AG09309 (cell line): ENCODE data around the gene FAM228A.
A peak's percentile ranks its signal among the peaks of the same experiment; 100 is the strongest.
"Not testable (repeated sequence)": the region's sequence is repeated elsewhere in the genome, so short reads cannot be mapped to it uniquely, and the experiment has no call there.

ENCODE experiments used
- DNase-seq: peaks from one replicate; pipeline ENCODE4 v3.0.0-alpha.2; 2010; ENCODE audit warnings: low read depth
- H3K4me3 ChIP-seq: 2 replicates; pipeline ENCODE4 v1.5.1; 2011; ENCODE audit warnings: mild to moderate bottlenecking, low read depth, low read length, moderate library complexity; ENCODE audit not compliant: control insufficient read depth
- TF ChIP-seq, protein P1 (sequence below): IDR thresholded peaks from 2 replicates; pipeline ENCODE4 v1.5.1; 2011; ENCODE audit warnings: mild to moderate bottlenecking, low read depth, low read length, inconsistent platforms; ENCODE audit not compliant: insufficient read depth, control insufficient read depth; ENCODE audit errors: missing control alignments

The FAM228A gene

DNA sequence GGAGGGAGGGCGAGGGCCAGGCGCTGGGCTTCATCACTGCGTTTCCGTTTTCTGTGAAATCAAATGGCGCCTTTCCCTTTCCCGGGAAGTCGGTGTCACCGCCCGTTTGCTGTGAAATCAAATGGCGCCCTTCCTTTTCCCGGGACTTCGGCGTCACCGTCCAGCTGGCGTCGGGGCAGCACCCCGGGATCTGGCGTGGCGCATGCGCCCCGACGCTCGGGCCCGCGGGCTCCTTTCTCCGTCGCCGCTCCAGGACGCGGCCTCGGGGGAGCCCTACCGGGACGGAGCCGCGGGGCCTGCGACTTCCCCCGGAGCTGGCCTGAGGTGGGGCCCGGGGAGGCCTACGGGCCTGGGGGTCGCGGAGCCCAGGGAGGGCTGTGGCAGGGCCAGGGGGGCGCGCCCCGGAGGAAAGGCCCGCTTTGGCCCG, at the start of gene FAM228A:
Gene FAM228A (plus strand): TSS at position 203 of the 427 bp plus-strand sequence. CDS start 428 bp downstream, outside the sequence.
- H3K4me3 ChIP-seq, result peak within 1 kb of the TSS; percentile 40
- no peak for DNase-seq
- TF ChIP-seq, protein P1, sequence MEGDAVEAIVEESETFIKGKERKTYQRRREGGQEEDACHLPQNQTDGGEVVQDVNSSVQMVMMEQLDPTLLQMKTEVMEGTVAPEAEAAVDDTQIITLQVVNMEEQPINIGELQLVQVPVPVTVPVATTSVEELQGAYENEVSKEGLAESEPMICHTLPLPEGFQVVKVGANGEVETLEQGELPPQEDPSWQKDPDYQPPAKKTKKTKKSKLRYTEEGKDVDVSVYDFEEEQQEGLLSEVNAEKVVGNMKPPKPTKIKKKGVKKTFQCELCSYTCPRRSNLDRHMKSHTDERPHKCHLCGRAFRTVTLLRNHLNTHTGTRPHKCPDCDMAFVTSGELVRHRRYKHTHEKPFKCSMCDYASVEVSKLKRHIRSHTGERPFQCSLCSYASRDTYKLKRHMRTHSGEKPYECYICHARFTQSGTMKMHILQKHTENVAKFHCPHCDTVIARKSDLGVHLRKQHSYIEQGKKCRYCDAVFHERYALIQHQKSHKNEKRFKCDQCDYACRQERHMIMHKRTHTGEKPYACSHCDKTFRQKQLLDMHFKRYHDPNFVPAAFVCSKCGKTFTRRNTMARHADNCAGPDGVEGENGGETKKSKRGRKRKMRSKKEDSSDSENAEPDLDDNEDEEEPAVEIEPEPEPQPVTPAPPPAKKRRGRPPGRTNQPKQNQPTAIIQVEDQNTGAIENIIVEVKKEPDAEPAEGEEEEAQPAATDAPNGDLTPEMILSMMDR, result no peak

DNA sequence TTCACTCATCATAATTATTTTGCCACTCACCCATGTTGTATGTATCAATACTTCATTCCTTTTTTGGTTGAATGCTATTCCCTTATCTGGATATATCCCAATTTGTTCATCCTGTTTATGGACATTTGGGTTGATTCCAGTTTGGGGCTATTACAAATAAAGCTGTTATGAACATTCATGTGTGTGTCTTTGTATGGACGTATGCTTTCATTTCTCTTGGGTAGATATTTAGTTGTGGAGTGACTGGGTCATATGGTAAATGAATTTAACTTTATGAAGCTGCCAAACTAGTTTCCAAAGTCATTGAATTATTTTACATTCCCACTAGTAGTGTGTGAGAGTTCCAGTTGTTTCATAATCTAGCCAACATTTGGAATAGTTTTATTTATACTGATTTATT, 48.9 kb upstream of the FAM228A start:
- no peak overlapping the region for H3K4me3 ChIP-seq
- TF ChIP-seq, protein P1, result no peak
- no peak for DNase-seq

GRCh38 chr2:24132543-24132942, 42.3 kb upstream of the FAM228A start:
- TF ChIP-seq, protein P1, result no peak
- H3K4me3 ChIP-seq, result no peak overlapping the region
- DNase-seq, result no peak

DNA sequence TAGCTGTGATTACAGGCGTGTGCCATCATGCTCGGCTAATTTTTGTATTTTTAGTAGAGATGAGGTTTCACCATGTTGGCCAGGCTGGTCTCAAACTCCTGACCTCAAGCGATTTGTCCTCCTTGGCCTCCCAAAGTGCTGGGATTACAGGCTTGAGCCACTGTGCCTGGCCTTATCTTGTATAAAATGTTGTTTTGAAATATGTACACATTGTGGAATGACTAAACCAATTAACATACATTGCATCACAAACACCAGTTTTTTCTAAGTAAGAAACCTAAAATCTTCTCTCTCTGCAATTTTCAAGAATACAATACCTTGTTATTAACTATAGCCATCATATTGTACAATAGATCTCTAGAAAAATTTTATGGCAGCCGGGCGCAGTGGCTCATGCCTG, 34.5 kb upstream of the FAM228A start:
- DNase-seq, result peak; percentile 3
- H3K4me3 ChIP-seq, result not testable (repeated sequence)

DNA sequence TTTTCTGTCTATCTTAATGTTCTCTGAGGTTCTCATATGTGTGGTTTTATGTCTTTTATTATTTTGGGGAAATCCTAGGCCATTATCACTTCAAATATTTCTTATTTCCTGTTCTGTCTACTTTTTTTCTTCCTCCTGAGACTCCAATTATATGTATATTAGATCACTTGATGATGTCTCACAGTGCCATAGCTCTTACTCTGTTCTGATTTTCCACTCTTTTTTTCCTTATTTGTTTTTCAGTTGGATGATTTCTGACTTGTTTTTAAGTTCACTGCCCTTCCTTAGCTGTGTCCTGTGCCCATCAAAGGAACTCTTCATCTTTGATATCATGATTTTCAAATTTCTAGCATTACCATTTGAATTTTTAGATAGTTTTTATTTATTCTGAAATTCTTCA, 27.5 kb upstream of the FAM228A start:
- DNase-seq, result no peak
- no peak overlapping the region for H3K4me3 ChIP-seq
- TF ChIP-seq, protein P1, result no peak

DNA sequence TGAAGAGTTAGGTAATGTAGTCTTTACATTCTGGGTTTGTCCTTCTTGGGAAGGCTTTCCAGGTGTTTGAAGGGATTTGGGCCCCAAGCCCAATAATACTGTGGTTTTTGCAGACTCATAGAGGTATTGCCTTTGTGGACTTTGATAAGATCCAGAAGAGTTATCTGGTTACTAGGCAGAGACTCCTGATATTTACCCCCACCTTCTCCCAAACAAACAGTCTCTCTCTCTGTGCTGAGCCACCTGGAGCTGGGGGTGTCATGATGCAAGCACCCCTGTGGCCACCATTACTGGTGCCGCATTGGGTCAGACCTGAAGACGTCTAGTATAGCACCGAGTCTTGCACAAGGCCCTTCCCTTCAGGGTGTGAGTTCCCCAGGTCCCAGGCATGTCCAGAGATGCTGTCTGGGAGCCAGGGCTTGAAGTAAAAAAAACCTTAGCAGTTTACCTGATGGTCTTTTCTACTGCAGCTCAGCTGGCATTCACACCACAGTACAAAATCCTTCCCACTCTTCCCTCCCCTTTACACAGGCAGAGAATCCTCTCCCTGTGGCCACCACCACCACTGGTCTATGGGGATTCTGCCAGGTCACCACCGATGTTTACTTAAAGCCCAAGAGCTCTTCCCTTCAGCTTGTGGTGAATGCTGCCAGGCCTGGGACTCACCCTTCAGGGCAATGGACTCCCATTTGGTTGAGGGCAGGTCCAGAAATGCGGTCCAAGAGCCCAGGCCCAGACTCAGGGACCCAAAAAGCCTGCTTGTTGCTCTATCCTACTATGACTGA, 22.2 kb upstream of the FAM228A start:
- TF ChIP-seq, protein P1, result no peak
- H3K4me3 ChIP-seq, result no peak overlapping the region
- no peak for DNase-seq

DNA sequence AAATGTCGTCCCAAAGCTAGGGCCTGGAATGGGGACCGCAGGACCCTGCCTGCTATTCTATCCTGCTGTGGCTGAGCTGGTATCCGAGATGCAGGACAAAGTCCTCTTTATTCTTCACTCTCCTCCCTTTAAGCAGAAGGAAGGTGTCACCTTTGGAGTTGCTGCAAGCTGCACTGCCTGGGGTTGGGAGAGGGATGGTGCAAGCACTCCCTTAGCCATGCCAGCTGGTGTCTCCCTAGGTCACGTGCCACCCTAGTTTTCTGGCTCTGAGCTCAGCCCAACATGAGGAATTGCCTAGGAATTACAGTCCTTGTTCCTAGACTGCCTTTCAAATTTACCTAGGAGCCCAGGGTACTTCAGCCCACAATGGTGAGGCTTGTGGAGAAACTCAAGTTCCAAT, 21.4 kb upstream of the FAM228A start:
- no peak overlapping the region for H3K4me3 ChIP-seq
- no peak for DNase-seq
- TF ChIP-seq, protein P1, result no peak
